IgD-negative memory B cell (primary cell): ENCODE measurements around the gene VAMP3. TPM values are rescaled to one million over a fixed set of nuclear protein-coding genes. Genes with fewer than 3 reads are reported as not detected.

Experiments
- H3K27ac Mint-ChIP-seq, 3 donors: one replicate each; pipeline ENCODE4 v1.8.0; 2020 to 2022; ENCODE audit warnings: mild to moderate bottlenecking in 3 of 3, mixed read lengths in 3 of 3, moderate library complexity in 1 of 3
- H3K27me3 Mint-ChIP-seq: one replicate; pipeline ENCODE4 v1.8.0; 2021; ENCODE audit warnings: mixed read lengths
- H3K36me3 Mint-ChIP-seq: one replicate; pipeline ENCODE4 v1.8.0; 2020; ENCODE audit warnings: mild to moderate bottlenecking, mixed read lengths
- H3K4me1 Mint-ChIP-seq, 3 donors: one replicate each; pipeline ENCODE4 v1.8.0; 2020 to 2022; ENCODE audit warnings: mixed read lengths in 3 of 3, mild to moderate bottlenecking in 1 of 3
- H3K4me3 Mint-ChIP-seq, 4 donors: one replicate each; pipeline ENCODE4 v1.8.0; 2020 to 2022; ENCODE audit warnings: mild to moderate bottlenecking in 4 of 4, mixed read lengths in 4 of 4, moderate library complexity in 3 of 4
- H3K9me3 Mint-ChIP-seq, 3 donors: one replicate each; pipeline ENCODE4 v1.8.0; 2020 to 2021; ENCODE audit warnings: mixed read lengths in 3 of 3, mild to moderate bottlenecking in 1 of 3
- polyA plus RNA-seq: library from polyadenylated mRNA; unstranded; fragments of 300-500 nt; fragmentation: Illumina TruSeq; gene quantifications from one replicate; pipeline ENCODE4 v1.2.3, GENCODE V29; 2021

VAMP3 gene
- polyA plus RNA-seq, 1 donor from 2014 or later, result 29.3 TPM

- H3K9me3 Mint-ChIP-seq, result no peaks in the 10 kb centered on the region
- H3K27ac Mint-ChIP-seq, result no peak overlapping the region
These were observed 18.3 kb upstream of the VAMP3 start for GRCh38 chr1:7752512-7753417.

GRCh38 chr1:7753641-7754040, 17.5 kb upstream of the VAMP3 start:
- Mint-ChIP-seq H3K9me3 (no peaks in the 10 kb centered on the region), H3K27me3 (peaks cover 1% of the 10 kb centered on the region), H3K27ac (no peak overlapping the region), H3K4me3 (no peak overlapping the region), H3K4me1 (peaks cover 0 to 4% (median 4%) of the 10 kb centered on the region in 3 donors), H3K36me3 (no peaks in the 10 kb centered on the region)

More at GRCh38 chr1:7752512-7753417, 18.3 kb upstream of the VAMP3 start:
- Mint-ChIP-seq H3K27me3 (peaks cover 1% of the 10 kb centered on the region), H3K4me3 (no peak overlapping the region), H3K36me3 (peaks cover 1% of the 10 kb centered on the region), H3K4me1 (peaks cover 0 to 4% (median 4%) of the 10 kb centered on the region in 3 donors)

GRCh38 chr1:7754234-7754633, 16.9 kb upstream of the VAMP3 start:
- Mint-ChIP-seq H3K9me3 (no peaks in the 10 kb centered on the region), H3K27ac (no peak overlapping the region), H3K4me3 (no peak overlapping the region), H3K4me1 (peaks cover 0 to 4% (median 4%) of the 10 kb centered on the region in 3 donors), H3K27me3 (peaks cover 1% of the 10 kb centered on the region), H3K36me3 (no peaks in the 10 kb centered on the region)

- no peak overlapping the region for H3K27ac Mint-ChIP-seq
- peaks cover 0 to 4% (median 4%) of the 10 kb centered on the region in 3 donors for H3K4me1 Mint-ChIP-seq
- peaks cover 1% of the 10 kb centered on the region for H3K27me3 Mint-ChIP-seq
- no peaks in the 10 kb centered on the region for H3K9me3 Mint-ChIP-seq
- H3K36me3 Mint-ChIP-seq, result no peaks in the 10 kb centered on the region
- no peak overlapping the region for H3K4me3 Mint-ChIP-seq
These were observed 15.6 kb upstream of the VAMP3 start for GRCh38 chr1:7755448-7755847.

- Mint-ChIP-seq H3K27me3 (no peaks in the 10 kb centered on the region), H3K4me3 (no peak overlapping the region), H3K27ac (no peak overlapping the region), H3K36me3 (no peaks in the 10 kb centered on the region), H3K9me3 (no peaks in the 10 kb centered on the region), H3K4me1 (no peaks in the 10 kb centered on the region)
These were observed 10.9 kb upstream of the VAMP3 start for GRCh38 chr1:7760245-7760644.

- H3K27me3 Mint-ChIP-seq, result no peaks in the 10 kb centered on the region
- no peak overlapping the region for H3K27ac Mint-ChIP-seq
- no peaks in the 10 kb centered on the region for H3K9me3 Mint-ChIP-seq
- no peak overlapping the region for H3K4me3 Mint-ChIP-seq
- no peaks in the 10 kb centered on the region for H3K36me3 Mint-ChIP-seq
- H3K4me1 Mint-ChIP-seq, result no peaks in the 10 kb centered on the region
These were observed 10.0 kb upstream of the VAMP3 start for GRCh38 chr1:7761103-7761502.

GRCh38 chr1:7767176-7767575, 3.9 kb upstream of the VAMP3 start:
- Mint-ChIP-seq H3K27ac (no peak overlapping the region), H3K27me3 (no peaks in the 10 kb centered on the region), H3K36me3 (peaks cover 2% of the 10 kb centered on the region), H3K9me3 (no peaks in the 10 kb centered on the region), H3K4me3 (no peak overlapping the region), H3K4me1 (peaks cover under 1 to 9% (median 4%) of the 10 kb centered on the region in 3 donors)

GRCh38 chr1:7768583-7768982, 2.5 kb upstream of the VAMP3 start:
- peaks cover 2% of the 10 kb centered on the region for H3K36me3 Mint-ChIP-seq
- H3K4me3 Mint-ChIP-seq, result peak overlapping the region in 1 of 4 donors; percentile 97
- H3K27me3 Mint-ChIP-seq, result no peaks in the 10 kb centered on the region
- H3K27ac Mint-ChIP-seq, result no peak overlapping the region
- H3K4me1 Mint-ChIP-seq, result peaks cover 9 to 20% (median 17%) of the 10 kb centered on the region in 3 donors
- H3K9me3 Mint-ChIP-seq, result no peaks in the 10 kb centered on the region

- Mint-ChIP-seq H3K27me3 (no peaks in the 10 kb centered on the region), H3K4me1 (peaks cover 9 to 25% (median 23%) of the 10 kb centered on the region in 3 donors), H3K9me3 (no peaks in the 10 kb centered on the region), H3K27ac (peak overlapping the region in 1 of 3 donors; percentile 40), H3K4me3 (peak overlapping the region; percentile 1 to 97 (median 55)), H3K36me3 (peaks cover 5% of the 10 kb centered on the region)
These were observed 1.3 kb upstream of the VAMP3 start for GRCh38 chr1:7769673-7770412.

- Mint-ChIP-seq H3K27me3 (no peaks in the 10 kb centered on the region), H3K27ac (peak overlapping the region; percentile 67 to 95 (median 95)), H3K4me1 (peaks cover 9 to 25% (median 25%) of the 10 kb centered on the region in 3 donors), H3K9me3 (no peaks in the 10 kb centered on the region), H3K4me3 (peak overlapping the region; percentile 86 to 97 (median 94)), H3K36me3 (peaks cover 5% of the 10 kb centered on the region)
These were observed 463 bp upstream of the VAMP3 start for GRCh38 chr1:7770669-7770996.

- no peaks in the 10 kb centered on the region for H3K27me3 Mint-ChIP-seq
- H3K4me1 Mint-ChIP-seq, result peaks cover 9 to 28% (median 25%) of the 10 kb centered on the region in 3 donors
These were observed 765 bp downstream of the VAMP3 start for GRCh38 chr1:7771823-7772299.

GRCh38 chr1:7777591-7777990, 6.5 kb downstream of the VAMP3 start:
- Mint-ChIP-seq H3K36me3 (peaks cover 4% of the 10 kb centered on the region), H3K27ac (peak overlapping the region in 1 of 3 donors; percentile 69), H3K9me3 (no peaks in the 10 kb centered on the region), H3K4me1 (peaks cover 11 to 28% (median 22%) of the 10 kb centered on the region in 3 donors), H3K4me3 (no peak overlapping the region), H3K27me3 (no peaks in the 10 kb centered on the region)

More at GRCh38 chr1:7771823-7772299, 765 bp downstream of the VAMP3 start:
- peak overlapping the region; percentile 82 to 97 (median 92) for H3K4me3 Mint-ChIP-seq
- H3K36me3 Mint-ChIP-seq, result peaks cover 5% of the 10 kb centered on the region
- peak overlapping the region; percentile 71 to 95 (median 90) for H3K27ac Mint-ChIP-seq
- H3K9me3 Mint-ChIP-seq, result no peaks in the 10 kb centered on the region

- H3K4me3 Mint-ChIP-seq, result no peak overlapping the region
These were observed 7.1 kb downstream of the VAMP3 start for GRCh38 chr1:7778133-7778628.

GRCh38 chr1:7780976-7781375, 9.9 kb downstream of the VAMP3 start:
- Mint-ChIP-seq H3K4me3 (peak overlapping the region in 1 of 4 donors; percentile 81), H3K9me3 (no peaks in the 10 kb centered on the region), H3K27me3 (peaks cover 3% of the 10 kb centered on the region), H3K4me1 (peaks cover 9 to 15% (median 13%) of the 10 kb centered on the region in 3 donors), H3K36me3 (no peaks in the 10 kb centered on the region), H3K27ac (peak overlapping the region in 1 of 3 donors; percentile 71)

More at GRCh38 chr1:7778133-7778628, 7.1 kb downstream of the VAMP3 start:
- peaks cover 11 to 25% (median 22%) of the 10 kb centered on the region in 3 donors for H3K4me1 Mint-ChIP-seq
- H3K36me3 Mint-ChIP-seq, result peaks cover 4% of the 10 kb centered on the region
- no peaks in the 10 kb centered on the region for H3K27me3 Mint-ChIP-seq
- no peak overlapping the region for H3K27ac Mint-ChIP-seq
- no peaks in the 10 kb centered on the region for H3K9me3 Mint-ChIP-seq

GRCh38 chr1:7781501-7781900, 10.4 kb downstream of the VAMP3 start:
- peak overlapping the region in 1 of 3 donors; percentile 71 for H3K27ac Mint-ChIP-seq
- H3K4me3 Mint-ChIP-seq, result peak overlapping the region in 2 of 4 donors; percentile 20 to 81
- peaks cover 9 to 17% (median 16%) of the 10 kb centered on the region in 3 donors for H3K4me1 Mint-ChIP-seq
- no peaks in the 10 kb centered on the region for H3K9me3 Mint-ChIP-seq
- H3K36me3 Mint-ChIP-seq, result no peaks in the 10 kb centered on the region
- peaks cover 3% of the 10 kb centered on the region for H3K27me3 Mint-ChIP-seq
